HG03442 (cell line): Measurements from ENCODE around the gene NIN.

Experiments used
- ATAC-seq: cut with Tn5 transposase; IDR thresholded peaks from one replicate; pipeline ENCODE4 v1.9.1; 2021; ENCODE audit warnings: mild to moderate bottlenecking, moderate library complexity; ENCODE audit not compliant: unreplicated experiment

NIN gene

GRCh38 chr14:50795142-50795541 is 35.8 kb downstream of the NIN start:
- ATAC-seq: no peak

GRCh38 chr14:50794068-50794645 is 36.8 kb downstream of the NIN start:
- ATAC-seq: no peak

GRCh38 chr14:50792634-50793068 is 38.3 kb downstream of the NIN start:
- no peak for ATAC-seq

- no peak for ATAC-seq
Measured at GRCh38 chr14:50792051-50792477, 38.9 kb downstream of the NIN start.

- no peak for ATAC-seq
Measured at GRCh38 chr14:50791201-50791600, 39.8 kb downstream of the NIN start.

- no peak for ATAC-seq
Measured at GRCh38 chr14:50790589-50790988, 40.4 kb downstream of the NIN start.

- ATAC-seq: no peak
Measured at GRCh38 chr14:50786751-50787464, 44.1 kb downstream of the NIN start.

- no peak for ATAC-seq
Measured at GRCh38 chr14:50785457-50786063, 45.4 kb downstream of the NIN start.

- no peak for ATAC-seq
Measured at GRCh38 chr14:50784683-50785456, 46.1 kb downstream of the NIN start.

- ATAC-seq: no peak
Measured at GRCh38 chr14:50783563-50783962, 47.4 kb downstream of the NIN start.

GRCh38 chr14:50780393-50780792 is 50.6 kb downstream of the NIN start:
- ATAC-seq: no peak

GRCh38 chr14:50778721-50779483 is 52.1 kb downstream of the NIN start:
- ATAC-seq: no peak

- ATAC-seq: no peak
Measured at GRCh38 chr14:50776522-50776921, 54.4 kb downstream of the NIN start.

- ATAC-seq: no peak
Measured at GRCh38 chr14:50775357-50775756, 55.6 kb downstream of the NIN start.

- ATAC-seq: no peak
Measured at GRCh38 chr14:50774542-50775267, 56.3 kb downstream of the NIN start.

GRCh38 chr14:50773632-50774541 is 57.1 kb downstream of the NIN start:
- no peak for ATAC-seq

- no peak for ATAC-seq
Measured at GRCh38 chr14:50772412-50772811, 58.5 kb downstream of the NIN start.

GRCh38 chr14:50770586-50770985 is 60.4 kb downstream of the NIN start:
- no peak for ATAC-seq

- no peak for ATAC-seq
Measured at GRCh38 chr14:50769863-50770500, 61.0 kb downstream of the NIN start.
